NT2/D1 (cell line): Measurements from ENCODE around the gene CHN2.

Experiments
- DNase-seq: peaks from one replicate; pipeline ENCODE4 v3.0.0-alpha.2; 2011; ENCODE audit warnings: low read depth, low spot score
- H3K27me3 ChIP-seq: 2 replicates; pipeline ENCODE4 v1.6.0; 2011; ENCODE audit warnings: mild to moderate bottlenecking; ENCODE audit not compliant: insufficient read length, insufficient read depth
- H3K36me3 ChIP-seq: 2 replicates; pipeline ENCODE4 v1.6.1; 2011; ENCODE audit warnings: mild to moderate bottlenecking, low read length, mixed read lengths; ENCODE audit not compliant: insufficient read depth, insufficient read length
- H3K4me1 ChIP-seq: 2 replicates; pipeline ENCODE4 v1.5.1; 2011; ENCODE audit not compliant: insufficient read depth, insufficient read length
- H3K4me3 ChIP-seq: 2 replicates; pipeline ENCODE4 v1.5.1; 2011; ENCODE audit warnings: low read depth; ENCODE audit not compliant: insufficient read length
- H3K9ac ChIP-seq: 2 replicates; pipeline ENCODE4 v1.6.0; 2011; ENCODE audit warnings: low read depth; ENCODE audit not compliant: insufficient read length
- H3K9me3 ChIP-seq: 2 replicates; pipeline ENCODE4 v1.5.1; 2011; ENCODE audit warnings: mild to moderate bottlenecking, low read length; ENCODE audit not compliant: insufficient read depth
- SUZ12 ChIP-seq: IDR thresholded peaks from 2 replicates; pipeline ENCODE4 v1.6.1; 2011; ENCODE audit not compliant: insufficient read length, insufficient read depth; ENCODE audit errors: extremely low read depth
- YY1 ChIP-seq: IDR thresholded peaks from 2 replicates; pipeline ENCODE4 v1.6.1; 2011; ENCODE audit not compliant: insufficient read length, insufficient read depth
- ZNF274 ChIP-seq: IDR thresholded peaks from 2 replicates; pipeline ENCODE4 v1.6.1; 2011; ENCODE audit warnings: mild to moderate bottlenecking, low read depth, low read length

Gene CHN2

GRCh38 chr7:29353810-29354209 is 159.2 kb downstream of the CHN2 start:
- H3K4me3 ChIP-seq = no peak overlapping the region
- no peak overlapping the region for H3K9ac ChIP-seq
- no peaks in the 10 kb centered on the region for H3K27me3 ChIP-seq
- no peaks in the 10 kb centered on the region for H3K36me3 ChIP-seq
- no peaks in the 10 kb centered on the region for H3K4me1 ChIP-seq
- H3K9me3 ChIP-seq = no peaks in the 10 kb centered on the region
- DNase-seq = no peak
- no peak for TF ChIP-seq SUZ12
- TF ChIP-seq YY1 = no peak
- no peak for TF ChIP-seq ZNF274

DNA sequence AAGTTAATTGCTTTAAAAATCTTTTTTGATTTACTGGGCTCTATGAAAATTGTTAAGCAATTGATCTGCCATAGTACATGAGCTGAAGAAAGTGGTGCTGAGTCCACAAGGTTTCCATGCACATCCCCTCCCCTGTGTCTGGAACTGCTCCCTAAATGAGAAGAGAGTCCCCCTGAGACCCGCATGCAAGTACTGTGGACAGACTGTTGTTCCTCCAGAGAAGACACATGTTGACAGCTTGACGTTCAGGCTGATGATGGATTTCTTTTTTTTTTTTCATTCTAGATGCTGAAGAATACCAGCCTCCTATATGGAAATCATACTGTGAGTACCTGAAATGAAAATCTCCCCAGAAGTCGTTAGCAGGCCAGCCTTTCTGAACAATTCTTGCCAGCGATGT is 159.8 kb downstream of the CHN2 start:
- TF ChIP-seq SUZ12 = no peak
- TF ChIP-seq YY1 = no peak
- TF ChIP-seq ZNF274 = no peak
- Histone ChIP-seq H3K4me1 (no peaks in the 10 kb centered on the region), H3K9me3 (no peaks in the 10 kb centered on the region), H3K27me3 (no peaks in the 10 kb centered on the region), H3K4me3 (no peak overlapping the region), H3K9ac (no peak overlapping the region), H3K36me3 (no peaks in the 10 kb centered on the region)
- no peak for DNase-seq

DNA sequence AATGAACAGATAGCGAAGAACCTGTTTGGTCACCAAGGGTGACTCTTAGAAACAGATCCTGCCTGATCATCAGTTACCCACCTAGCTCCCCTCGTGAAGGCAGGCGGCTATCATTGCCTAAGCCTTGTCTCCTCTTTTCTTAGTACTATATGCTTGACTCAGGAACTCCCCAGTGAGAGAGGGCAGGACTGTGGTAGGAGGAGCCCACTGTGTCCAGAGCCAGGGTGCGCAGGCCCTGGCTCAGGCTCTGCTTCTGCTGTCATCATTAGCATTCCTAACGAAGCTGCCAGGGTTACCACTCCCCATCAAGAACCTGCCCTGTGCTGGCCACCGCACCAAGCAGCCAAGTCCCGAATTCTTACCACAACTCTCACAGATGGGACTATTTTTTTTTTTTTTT is 160.8 kb downstream of the CHN2 start:
- Histone ChIP-seq H3K27me3 (no peaks in the 10 kb centered on the region), H3K4me3 (no peak overlapping the region), H3K36me3 (no peaks in the 10 kb centered on the region), H3K9ac (no peak overlapping the region), H3K9me3 (no peaks in the 10 kb centered on the region), H3K4me1 (no peaks in the 10 kb centered on the region)
- TF ChIP-seq ZNF274 (no peak), SUZ12 (no peak), YY1 (no peak)
- DNase-seq = no peak

- Histone ChIP-seq H3K4me1 (no peaks in the 10 kb centered on the region), H3K4me3 (no peak overlapping the region), H3K36me3 (no peaks in the 10 kb centered on the region), H3K9me3 (no peaks in the 10 kb centered on the region), H3K27me3 (no peaks in the 10 kb centered on the region), H3K9ac (no peak overlapping the region)
- DNase-seq = no peak
- TF ChIP-seq YY1 = no peak
These were observed 162.1 kb downstream of the CHN2 start for GRCh38 chr7:29356631-29357030.

DNA sequence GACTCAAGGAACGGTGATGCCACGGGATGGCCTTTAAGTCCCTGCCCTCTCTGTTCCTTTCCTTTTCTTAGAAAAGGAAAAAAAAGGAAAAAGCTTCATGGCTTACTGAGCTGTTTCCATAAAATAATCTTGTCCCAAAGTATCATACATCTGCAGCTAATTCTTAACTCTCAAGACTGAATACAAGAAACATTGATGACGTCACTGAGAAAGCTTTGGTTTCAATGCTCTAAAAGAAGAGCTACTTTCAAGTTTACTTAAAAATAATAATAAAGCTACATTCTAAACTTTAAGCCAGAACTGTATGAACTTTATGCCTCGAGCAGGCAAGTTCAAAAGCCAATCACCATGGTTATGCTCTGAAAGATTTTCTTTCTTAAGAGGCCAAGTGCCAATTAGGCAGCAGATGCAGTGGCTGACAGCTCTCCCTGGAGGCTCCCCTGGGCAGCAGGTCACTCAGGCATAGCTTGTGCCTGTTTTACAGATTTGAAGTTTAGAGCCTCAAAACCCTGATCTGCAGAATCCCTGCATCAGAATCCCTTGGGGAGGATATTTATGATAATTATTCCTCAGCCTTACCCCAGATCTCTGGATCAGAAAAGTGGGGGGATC is 165.0 kb downstream of the CHN2 start:
- H3K4me1 ChIP-seq = no peaks in the 10 kb centered on the region
- H3K9ac ChIP-seq = no peak overlapping the region
- DNase-seq = no peak
- TF ChIP-seq SUZ12 (no peak), YY1 (no peak), ZNF274 (no peak)
- H3K9me3 ChIP-seq = no peaks in the 10 kb centered on the region
- no peaks in the 10 kb centered on the region for H3K27me3 ChIP-seq
- no peaks in the 10 kb centered on the region for H3K36me3 ChIP-seq
- no peak overlapping the region for H3K4me3 ChIP-seq

DNA sequence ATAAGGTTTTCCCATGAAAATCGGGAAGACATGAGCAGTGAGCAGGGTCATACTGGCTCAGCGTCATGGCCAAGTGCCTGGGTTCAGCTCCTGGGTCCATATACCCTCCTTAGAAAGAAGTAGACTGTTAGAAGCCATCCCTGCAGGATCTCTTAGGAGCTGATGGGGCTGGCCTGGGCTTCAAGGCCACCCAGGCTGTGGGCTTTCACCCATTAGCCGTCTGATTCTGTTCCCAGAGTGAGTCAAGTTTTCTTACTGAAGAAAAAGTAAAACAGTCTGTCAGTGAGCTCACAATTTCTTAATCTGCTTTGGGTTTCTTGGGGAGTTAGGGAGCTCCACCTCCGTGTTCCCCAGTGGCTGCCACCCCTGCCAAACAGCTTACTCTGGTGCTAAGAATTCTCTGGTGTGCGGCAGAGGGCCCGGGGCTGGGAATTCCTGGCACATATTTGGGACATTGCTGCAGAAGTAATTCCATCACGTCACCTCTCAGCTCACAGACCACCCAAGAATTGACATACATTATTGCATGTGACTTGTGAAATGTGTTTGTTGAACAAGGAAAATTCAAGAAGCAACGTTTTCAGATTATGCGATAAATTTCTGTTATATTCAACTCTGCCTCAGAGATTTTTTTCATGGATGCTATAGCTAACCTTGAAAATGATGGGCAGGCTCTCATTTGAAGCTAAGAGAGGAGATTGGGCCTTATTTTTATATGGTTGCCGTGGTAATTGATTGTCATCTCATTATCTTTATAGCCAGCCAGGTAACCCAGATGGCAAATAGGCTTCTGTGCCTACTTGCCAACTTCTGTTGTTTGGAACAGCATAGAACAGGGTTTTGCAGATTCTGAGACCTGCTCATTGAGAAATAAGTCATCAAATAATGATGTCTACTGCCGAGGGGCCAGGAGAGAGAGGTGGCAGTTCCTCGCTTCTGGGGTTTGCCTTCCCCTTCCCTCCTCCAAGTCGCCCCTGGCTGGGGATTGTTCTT is 166.4 kb downstream of the CHN2 start:
- no peaks in the 10 kb centered on the region for H3K9me3 ChIP-seq
- H3K36me3 ChIP-seq = no peaks in the 10 kb centered on the region
- no peak overlapping the region for H3K4me3 ChIP-seq
- H3K4me1 ChIP-seq = no peaks in the 10 kb centered on the region
- H3K9ac ChIP-seq = no peak overlapping the region
- TF ChIP-seq YY1 (no peak), ZNF274 (no peak), SUZ12 (no peak)
- DNase-seq = no peak
- H3K27me3 ChIP-seq = no peaks in the 10 kb centered on the region

DNA sequence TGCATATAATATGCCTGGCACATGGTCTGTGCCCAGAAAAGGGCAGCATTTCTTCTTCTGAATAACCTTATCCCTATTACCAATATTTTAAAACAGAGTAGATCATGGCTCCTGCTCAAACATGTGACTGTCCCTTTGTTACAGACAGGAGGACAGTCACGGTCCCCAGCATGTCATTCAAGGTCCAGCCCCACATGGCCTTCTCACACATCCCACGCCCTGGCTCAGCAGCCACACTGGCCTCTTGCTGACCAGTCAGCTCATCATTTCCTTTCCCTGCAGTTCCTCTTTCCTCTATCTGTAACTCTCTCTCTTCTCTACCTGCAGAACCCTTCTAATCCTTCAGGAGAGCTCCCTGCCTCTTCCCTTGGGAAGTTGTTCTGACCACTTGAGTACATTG is 167.8 kb downstream of the CHN2 start:
- H3K9me3 ChIP-seq = no peaks in the 10 kb centered on the region
- no peaks in the 10 kb centered on the region for H3K27me3 ChIP-seq
- TF ChIP-seq ZNF274 (no peak), YY1 (no peak), SUZ12 (no peak)
- H3K4me1 ChIP-seq = no peaks in the 10 kb centered on the region
- no peak overlapping the region for H3K9ac ChIP-seq
- H3K4me3 ChIP-seq = no peak overlapping the region
- no peaks in the 10 kb centered on the region for H3K36me3 ChIP-seq
- no peak for DNase-seq
